ENCODE results near the gene TMA16. TPM values are rescaled to one million over a fixed set of nuclear protein-coding genes. Genes with fewer than 3 reads are reported as not detected.
"Not testable (repeated sequence)": the region's sequence is repeated elsewhere in the genome, so short reads cannot be mapped to it uniquely, and the experiment has no call there.

TMA16 gene
- total RNA-seq, 4 donors from 2014 or later: 11.2 to 49.6 (median 33.4) TPM

- intact Hi-C loops (cut with DNase I; ENCODE audit: low total_unique reads): no loop called here
- DNase-seq: no peak
- no peak for TF ChIP-seq CTCF (IDR thresholded peaks at IDR 0.05)
- TF ChIP-seq POLR2A (IDR thresholded peaks at IDR 0.05): no peak
- H3K27me3 ChIP-seq: no peaks in the 10 kb centered on the region
- no peaks in the 10 kb centered on the region for H3K4me1 ChIP-seq
- no peaks in the 10 kb centered on the region for H3K9me3 ChIP-seq
- no peak overlapping the region for H3K27ac ChIP-seq
- no peak overlapping the region for H3K4me3 ChIP-seq
- H3K36me3 ChIP-seq: no peaks in the 10 kb centered on the region
Observed at GRCh38 chr4:163535657-163536056, 41.2 kb downstream of the TMA16 start.

GRCh38 chr4:163536091-163536490 is 41.6 kb downstream of the TMA16 start:
- H3K4me3 ChIP-seq: no peak overlapping the region
- TF ChIP-seq CTCF (IDR thresholded peaks at IDR 0.05): no peak
- TF ChIP-seq POLR2A (IDR thresholded peaks at IDR 0.05): no peak
- intact Hi-C loops (cut with DNase I; ENCODE audit: low total_unique reads): no loop called here

GRCh38 chr4:163537114-163537513 is 42.6 kb downstream of the TMA16 start:
- TF ChIP-seq CTCF (IDR thresholded peaks at IDR 0.05) (no peak), POLR2A (IDR thresholded peaks at IDR 0.05) (no peak)
- H3K36me3 ChIP-seq: no peaks in the 10 kb centered on the region
- H3K27ac ChIP-seq: no peak overlapping the region
- H3K9me3 ChIP-seq: no peaks in the 10 kb centered on the region
- H3K27me3 ChIP-seq: no peaks in the 10 kb centered on the region
- no peak overlapping the region for H3K4me3 ChIP-seq
- intact Hi-C loops (cut with DNase I; ENCODE audit: low total_unique reads): no loop called here
- DNase-seq: no peak
- no peaks in the 10 kb centered on the region for H3K4me1 ChIP-seq

More at GRCh38 chr4:163536091-163536490, 41.6 kb downstream of the TMA16 start:
- Histone ChIP-seq H3K36me3 (no peaks in the 10 kb centered on the region), H3K27me3 (no peaks in the 10 kb centered on the region), H3K9me3 (no peaks in the 10 kb centered on the region), H3K4me1 (no peaks in the 10 kb centered on the region), H3K27ac (no peak overlapping the region)
- DNase-seq: no peak

- intact Hi-C loops (cut with DNase I; ENCODE audit: low total_unique reads); H3K4me3 ChIP-seq; H3K4me1 ChIP-seq; DNase-seq; H3K27me3 ChIP-seq; H3K36me3 ChIP-seq; H3K27ac ChIP-seq; H3K9me3 ChIP-seq: not testable (repeated sequence)
Observed at GRCh38 chr4:163538820-163539219, 44.3 kb downstream of the TMA16 start.

- Histone ChIP-seq H3K36me3 (no peaks in the 10 kb centered on the region), H3K27me3 (no peaks in the 10 kb centered on the region), H3K4me1 (no peaks in the 10 kb centered on the region), H3K9me3 (no peaks in the 10 kb centered on the region), H3K27ac (no peak overlapping the region), H3K4me3 (no peak overlapping the region)
- TF ChIP-seq CTCF (IDR thresholded peaks at IDR 0.05): no peak
- no peak for TF ChIP-seq POLR2A (IDR thresholded peaks at IDR 0.05)
- DNase-seq: no peak
- intact Hi-C loops (cut with DNase I; ENCODE audit: low total_unique reads): no loop called here
Observed at GRCh38 chr4:163540448-163540847, 46.0 kb downstream of the TMA16 start.

- H3K27me3 ChIP-seq: no peaks in the 10 kb centered on the region
- no peaks in the 10 kb centered on the region for H3K9me3 ChIP-seq
- H3K36me3 ChIP-seq: no peaks in the 10 kb centered on the region
- TF ChIP-seq CTCF (IDR thresholded peaks at IDR 0.05) (no peak), POLR2A (IDR thresholded peaks at IDR 0.05) (no peak)
- no peak overlapping the region for H3K4me3 ChIP-seq
- DNase-seq: no peak
- H3K4me1 ChIP-seq: no peaks in the 10 kb centered on the region
- intact Hi-C loops (cut with DNase I; ENCODE audit: low total_unique reads): no loop called here
- no peak overlapping the region for H3K27ac ChIP-seq
Observed at GRCh38 chr4:163540977-163541376, 46.5 kb downstream of the TMA16 start.
